Measurements from ENCODE around the gene PCLO.
A peak's percentile ranks its signal among the peaks of the same experiment; 100 is the strongest.

The PCLO gene

DNA sequence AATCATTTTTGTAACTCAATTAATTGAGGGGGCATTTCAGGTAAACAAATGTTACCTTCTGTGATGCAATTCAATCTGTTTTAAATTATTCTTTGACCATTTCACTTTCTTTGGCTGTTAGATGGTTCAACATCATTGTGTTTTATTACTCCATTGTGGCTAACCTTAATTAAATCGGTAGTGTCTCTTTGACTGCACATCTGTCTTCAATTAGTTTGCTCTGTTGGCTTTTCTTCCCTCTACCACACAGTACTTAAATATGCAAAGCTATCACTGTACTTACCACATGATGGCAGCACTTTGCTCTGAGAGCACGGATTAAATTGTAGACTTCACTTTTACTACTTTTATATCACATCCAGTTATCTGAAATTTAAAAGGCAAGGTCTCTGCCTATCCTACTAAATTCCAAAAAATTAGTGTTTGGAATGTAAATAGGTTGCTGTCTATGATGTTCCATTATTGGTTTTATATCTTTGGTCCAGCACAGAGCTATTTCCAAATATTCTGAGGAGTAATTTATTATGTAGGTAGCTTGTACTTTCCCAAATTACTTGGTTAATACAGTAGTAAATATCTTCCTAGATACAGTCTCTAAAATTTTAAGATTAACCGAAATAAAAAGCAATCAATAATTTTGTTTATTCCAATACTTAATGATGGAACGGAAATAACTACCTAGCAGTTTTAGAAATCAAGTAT is 352.0 kb downstream of the PCLO start:
- no peak for DNase-seq

DNA sequence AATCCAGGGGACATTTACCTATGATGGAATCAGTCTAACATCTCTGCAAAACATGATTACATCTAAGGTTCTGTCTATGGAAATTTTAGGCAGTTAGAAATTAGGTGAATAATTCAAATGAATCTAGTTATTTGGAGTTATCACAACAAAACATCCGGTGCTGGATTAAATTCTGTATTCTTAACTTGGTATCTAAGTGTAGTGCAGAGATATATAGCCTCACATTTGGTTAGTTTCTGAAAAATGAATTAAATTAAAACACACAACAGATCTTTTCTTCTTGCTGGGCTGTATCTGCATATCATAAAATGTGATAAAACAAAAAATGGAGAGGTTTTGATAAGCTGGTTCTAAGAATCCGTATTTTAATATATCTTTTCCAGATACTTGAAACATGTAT is 354.1 kb downstream of the PCLO start:
- no peak for DNase-seq

DNA sequence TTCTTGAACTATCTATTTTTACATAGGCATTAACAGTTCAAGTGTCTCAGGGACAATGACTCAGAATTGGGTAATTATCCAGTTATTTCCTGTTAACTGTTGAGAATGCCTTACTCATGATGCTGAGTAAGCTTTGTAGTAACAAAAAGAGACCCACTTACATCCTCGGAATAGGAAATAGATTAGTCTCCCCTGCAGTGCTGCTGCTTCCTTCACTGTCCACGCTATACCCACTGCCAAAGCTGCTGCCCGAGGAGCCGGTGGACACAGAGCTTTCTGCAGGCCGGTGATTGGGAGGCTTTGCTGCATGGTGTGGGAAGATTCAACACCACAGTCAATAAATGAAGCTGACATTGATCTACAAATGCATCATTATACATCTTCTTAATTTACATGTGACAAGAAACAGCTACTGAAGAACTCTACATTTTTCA is 357.1 kb downstream of the PCLO start:
- DNase-seq = no peak

- DNase-seq = no peak
These were observed 359.3 kb downstream of the PCLO start for GRCh38 chr7:82803411-82803810.

GRCh38 chr7:82789883-82790609 is 372.6 kb downstream of the PCLO start:
- no peak for DNase-seq

- DNase-seq = no peak
These were observed 384.7 kb downstream of the PCLO start for GRCh38 chr7:82778021-82778420.

- no peak for DNase-seq
These were observed 399.8 kb downstream of the PCLO start for GRCh38 chr7:82762880-82763279.

DNA sequence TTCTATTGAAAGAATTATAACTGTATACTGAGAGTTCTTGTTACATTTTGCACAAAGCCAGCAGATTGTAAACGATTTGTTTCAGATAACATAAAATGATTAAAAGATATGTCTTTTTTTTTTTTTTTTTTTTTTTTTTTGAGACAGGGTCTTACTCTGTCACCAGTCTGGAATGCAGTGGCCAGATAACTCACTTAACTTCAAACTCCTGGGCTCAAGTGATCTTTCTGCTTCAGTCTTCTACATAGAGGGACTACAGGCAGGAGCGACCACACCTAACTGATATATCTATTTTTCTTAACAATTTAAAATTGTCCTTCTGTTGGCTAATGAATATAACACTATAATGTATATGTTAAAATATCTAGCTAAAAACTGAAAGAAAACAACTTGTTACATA is 401.9 kb downstream of the PCLO start:
- no peak for DNase-seq

- DNase-seq = no peak
These were observed 402.6 kb downstream of the PCLO start for GRCh38 chr7:82760074-82760473.

DNA sequence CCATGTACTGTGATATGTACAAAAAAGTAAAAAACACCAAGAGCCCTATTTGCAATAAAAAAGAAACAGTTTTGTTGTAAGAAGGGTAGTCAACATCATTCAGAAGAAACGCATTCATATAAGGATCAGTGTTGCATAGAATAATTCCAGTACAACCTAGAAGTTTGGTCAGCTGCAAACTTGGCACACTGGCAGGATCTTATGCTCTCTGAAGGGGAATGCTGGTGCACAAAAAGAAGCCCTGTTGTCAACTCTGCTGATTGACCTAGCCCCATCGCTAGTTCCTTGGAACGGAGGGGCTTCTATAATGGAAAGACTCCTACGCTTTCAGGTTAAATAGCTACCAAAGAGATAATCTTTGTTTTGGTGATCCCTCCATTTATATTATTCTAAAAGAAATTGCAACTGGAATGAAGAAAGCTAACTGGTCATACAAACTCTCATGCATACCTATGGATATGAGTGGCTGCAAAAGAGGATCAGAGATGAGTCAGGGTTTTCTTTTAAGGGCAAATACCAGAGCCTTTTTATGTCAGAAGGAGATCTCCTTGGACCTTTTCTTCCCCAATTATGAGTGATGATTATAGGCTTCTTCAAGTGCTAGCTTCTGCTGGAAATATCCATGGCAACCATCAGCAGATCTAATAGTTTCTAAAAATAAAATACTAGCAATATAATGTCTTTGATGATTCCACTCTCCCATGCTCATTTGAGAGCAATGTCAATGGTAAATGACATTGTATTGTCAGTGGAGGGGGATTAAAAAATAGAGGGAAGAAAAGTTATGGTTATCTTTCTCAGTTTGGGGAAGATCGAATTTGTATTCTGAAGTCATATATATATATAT is 406.8 kb downstream of the PCLO start:
- no peak for DNase-seq

DNA sequence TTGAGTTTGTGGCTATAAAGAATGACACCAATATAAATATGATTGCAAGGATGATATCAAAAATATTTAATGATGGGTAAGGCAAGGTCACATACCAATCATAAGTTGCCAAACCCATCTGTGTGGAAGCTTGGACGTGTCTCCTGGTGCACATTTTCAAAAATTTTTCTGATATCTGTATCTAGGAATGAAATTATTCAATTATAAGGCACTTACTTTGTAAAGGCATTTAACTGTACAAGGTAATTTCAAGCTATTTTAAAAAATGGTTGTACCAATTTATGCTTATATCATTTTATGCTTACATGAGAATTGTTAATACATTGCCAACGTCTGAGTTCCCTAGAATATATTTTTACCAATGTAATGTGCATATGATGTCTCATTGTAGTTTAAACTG is 412.7 kb downstream of the PCLO start:
- no peak for DNase-seq

GRCh38 chr7:82745820-82746219 is 416.9 kb downstream of the PCLO start:
- no peak for DNase-seq

DNA sequence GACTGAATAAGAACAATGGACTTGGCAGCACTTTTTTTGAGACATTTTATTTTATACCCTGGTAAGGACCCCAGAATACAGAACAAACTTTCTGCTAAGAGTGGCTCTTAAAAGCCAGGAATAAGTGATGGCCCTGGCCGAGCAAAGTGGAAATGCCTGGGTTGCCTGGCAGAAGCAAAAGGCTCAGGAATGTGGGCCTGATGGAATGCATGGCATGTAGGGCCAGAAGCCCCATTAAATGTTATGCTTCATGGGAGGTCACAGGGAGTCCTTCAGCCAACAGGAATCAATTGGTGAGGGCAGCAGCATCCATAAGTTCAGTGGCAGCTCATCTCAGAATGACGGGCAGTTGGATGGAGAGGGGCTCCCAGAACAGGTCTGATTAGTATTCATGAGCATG is 417.6 kb downstream of the PCLO start:
- DNase-seq = no peak

- DNase-seq = no peak
These were observed 420.5 kb downstream of the PCLO start for GRCh38 chr7:82742163-82742562.

DNA sequence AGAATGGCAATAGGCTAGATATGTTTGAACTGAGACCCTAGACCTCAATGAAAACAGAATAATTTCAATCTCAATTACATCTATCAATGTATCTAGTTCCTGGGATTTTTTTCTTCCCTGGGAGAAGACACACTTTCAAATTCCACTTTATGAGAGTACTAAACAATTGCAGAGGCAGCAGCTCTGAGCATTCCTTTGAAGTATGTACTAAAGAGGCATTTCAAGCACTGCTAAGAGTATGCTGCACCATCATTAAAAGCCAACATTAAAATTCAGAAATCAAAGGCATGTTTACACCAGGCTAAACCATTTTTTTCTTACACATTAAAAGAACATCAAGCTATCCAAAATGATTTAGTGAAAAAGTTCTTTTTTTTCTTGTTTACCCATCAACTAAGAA is 421.2 kb downstream of the PCLO start:
- DNase-seq = no peak

DNA sequence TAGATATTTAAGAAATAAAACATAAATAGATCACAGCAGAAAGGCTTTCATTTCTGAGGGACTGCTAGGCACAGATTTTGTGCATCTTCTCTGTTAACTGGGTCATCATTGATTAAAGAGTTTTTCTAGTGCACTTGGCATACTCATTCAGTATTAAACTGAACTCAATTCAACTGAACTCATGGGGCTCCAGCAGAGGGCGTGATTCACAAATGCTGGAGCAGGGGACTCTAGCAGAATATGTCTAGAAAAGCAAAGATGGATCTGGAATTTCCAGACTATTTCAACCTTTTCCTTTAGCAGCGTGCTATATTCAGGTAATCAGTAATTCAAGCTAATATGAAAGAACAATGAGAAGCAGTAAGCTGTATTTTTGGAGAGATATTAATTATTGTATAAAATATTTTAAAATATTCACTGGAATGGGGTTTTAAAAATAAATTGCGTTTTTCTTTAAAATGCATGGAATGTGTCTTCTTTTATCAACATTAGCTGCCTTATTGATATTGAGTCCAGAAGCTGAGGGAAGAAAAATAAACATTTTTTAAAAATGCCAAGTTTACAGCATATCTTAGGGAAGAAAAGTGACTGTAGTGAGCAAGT is 422.3 kb downstream of the PCLO start:
- peak; percentile 20 for DNase-seq

- no peak for DNase-seq
These were observed 426.1 kb downstream of the PCLO start for GRCh38 chr7:82736633-82737032.

GRCh38 chr7:82732677-82733076 is 430.0 kb downstream of the PCLO start:
- no peak for DNase-seq

GRCh38 chr7:82729172-82730030 is 433.3 kb downstream of the PCLO start:
- no peak for DNase-seq

- no peak for DNase-seq
These were observed 436.5 kb downstream of the PCLO start for GRCh38 chr7:82726038-82726800.

GRCh38 chr7:82723411-82723810 is 439.3 kb downstream of the PCLO start:
- no peak for DNase-seq

GRCh38 chr7:82722946-82723345 is 439.7 kb downstream of the PCLO start:
- no peak for DNase-seq
